ENCODE data around the gene FTO. TPM values are rescaled to one million over a fixed set of nuclear protein-coding genes. Genes with fewer than 3 reads are reported as not detected.

Gene FTO
- polyA plus RNA-seq, 1 donor from 2014 or later: 80.1 TPM

- Histone ChIP-seq H3K9me2 (ENCODE audit: insufficient read depth, low read length) (no peaks in the 10 kb centered on the region), H3K4me3 (ENCODE audit: low read length) (no peak overlapping the region), H3F3A (ENCODE audit: insufficient read depth, low read length, poor library complexity, severe bottlenecking) (no peaks in the 10 kb centered on the region), H3K27me3 (ENCODE audit: insufficient read depth, low read depth, low read length) (no peaks in the 10 kb centered on the region), H3K9ac (ENCODE audit: low read length) (no peak overlapping the region), H2AFZ (ENCODE audit: low read depth, low read length) (no peak overlapping the region), H3K36me3 (ENCODE audit: insufficient read depth, low read length) (peaks cover 3% of the 10 kb centered on the region), H4K20me1 (ENCODE audit: insufficient read depth) (no peaks in the 10 kb centered on the region), H3K27ac (ENCODE audit: low read length) (no peak overlapping the region), H3K4me2 (ENCODE audit: low read length) (no peak overlapping the region), H3K79me2 (replicated peaks; ENCODE audit: insufficient read depth, low read length) (no peaks in the 10 kb centered on the region), H3K9me3 (ENCODE audit: low read length) (no peaks in the 10 kb centered on the region)
- TF ChIP-seq CTCF (IDR thresholded peaks at IDR 0.05; ENCODE audit: poor library complexity, severe bottlenecking) (no peak), MXI1 (conservative IDR thresholded peaks at IDR 0.05; ENCODE audit: poor library complexity, severe bottlenecking) (no peak), REST (IDR thresholded peaks at IDR 0.05; ENCODE audit: borderline replicate concordance) (no peak), EZH2 (IDR thresholded peaks at IDR 0.05; ENCODE audit: borderline replicate concordance, insufficient read depth, low read length, poor library complexity, severe bottlenecking) (no peak)
Observed at GRCh38 chr16:53817812-53818550, 114.0 kb downstream of the FTO start.

GRCh38 chr16:53821487-53821886 lies 117.5 kb downstream of the FTO start:
- Histone ChIP-seq H3K4me3 (ENCODE audit: low read length) (no peak overlapping the region), H3K4me2 (ENCODE audit: low read length) (no peak overlapping the region), H3K27ac (ENCODE audit: low read length) (no peak overlapping the region), H2AFZ (ENCODE audit: low read depth, low read length) (no peak overlapping the region), H3K9me3 (ENCODE audit: low read length) (no peaks in the 10 kb centered on the region), H3K36me3 (ENCODE audit: insufficient read depth, low read length) (peaks cover 5% of the 10 kb centered on the region), H3K9me2 (ENCODE audit: insufficient read depth, low read length) (no peaks in the 10 kb centered on the region), H3F3A (ENCODE audit: insufficient read depth, low read length, poor library complexity, severe bottlenecking) (no peaks in the 10 kb centered on the region), H3K9ac (ENCODE audit: low read length) (no peak overlapping the region), H3K79me2 (replicated peaks; ENCODE audit: insufficient read depth, low read length) (no peaks in the 10 kb centered on the region), H4K20me1 (ENCODE audit: insufficient read depth) (no peaks in the 10 kb centered on the region), H3K27me3 (ENCODE audit: insufficient read depth, low read depth, low read length) (no peaks in the 10 kb centered on the region)
- TF ChIP-seq EZH2 (IDR thresholded peaks at IDR 0.05; ENCODE audit: borderline replicate concordance, insufficient read depth, low read length, poor library complexity, severe bottlenecking) (no peak), TAF1 (IDR thresholded peaks at IDR 0.05; ENCODE audit: low read depth) (no peak), RAD21 (conservative IDR thresholded peaks at IDR 0.05) (no peak)

GRCh38 chr16:53821957-53822625 lies 118.1 kb downstream of the FTO start:
- Histone ChIP-seq H3F3A (ENCODE audit: insufficient read depth, low read length, poor library complexity, severe bottlenecking) (no peaks in the 10 kb centered on the region), H2AFZ (ENCODE audit: low read depth, low read length) (no peak overlapping the region), H3K4me3 (ENCODE audit: low read length) (no peak overlapping the region), H3K27me3 (ENCODE audit: insufficient read depth, low read depth, low read length) (no peaks in the 10 kb centered on the region), H3K9ac (ENCODE audit: low read length) (no peak overlapping the region), H3K9me3 (ENCODE audit: low read length) (no peaks in the 10 kb centered on the region), H3K4me2 (ENCODE audit: low read length) (no peak overlapping the region), H3K27ac (ENCODE audit: low read length) (no peak overlapping the region), H3K79me2 (replicated peaks; ENCODE audit: insufficient read depth, low read length) (no peaks in the 10 kb centered on the region), H3K36me3 (ENCODE audit: insufficient read depth, low read length) (peaks cover 5% of the 10 kb centered on the region), H3K9me2 (ENCODE audit: insufficient read depth, low read length) (no peaks in the 10 kb centered on the region), H4K20me1 (ENCODE audit: insufficient read depth) (no peaks in the 10 kb centered on the region)
- TF ChIP-seq EZH2 (IDR thresholded peaks at IDR 0.05; ENCODE audit: borderline replicate concordance, insufficient read depth, low read length, poor library complexity, severe bottlenecking): no peak
- no peak for TF ChIP-seq SMC3 (conservative IDR thresholded peaks at IDR 0.05; ENCODE audit: poor library complexity)
- TF ChIP-seq EP300 (conservative IDR thresholded peaks at IDR 0.05; ENCODE audit: poor library complexity, severe bottlenecking): no peak
- TF ChIP-seq RAD21 (conservative IDR thresholded peaks at IDR 0.05): no peak
- TF ChIP-seq TAF1 (IDR thresholded peaks at IDR 0.05; ENCODE audit: low read depth): no peak
- no peak for TF ChIP-seq POLR2AphosphoS5 (IDR thresholded peaks at IDR 0.05)
- no peak for TF ChIP-seq REST (IDR thresholded peaks at IDR 0.05; ENCODE audit: borderline replicate concordance)
- no peak for TF ChIP-seq MXI1 (conservative IDR thresholded peaks at IDR 0.05; ENCODE audit: poor library complexity, severe bottlenecking)

Measured in neural cell (in vitro differentiated cells).